Activated T-cell treated with anti-CD3 and anti-CD28 coated beads for 4 hours (primary cell): ENCODE results near the gene C17orf100.

Experiments
- DNase-seq: peaks from one replicate; pipeline ENCODE4 v3.0.0-alpha.2; 2020

Gene C17orf100

DNA sequence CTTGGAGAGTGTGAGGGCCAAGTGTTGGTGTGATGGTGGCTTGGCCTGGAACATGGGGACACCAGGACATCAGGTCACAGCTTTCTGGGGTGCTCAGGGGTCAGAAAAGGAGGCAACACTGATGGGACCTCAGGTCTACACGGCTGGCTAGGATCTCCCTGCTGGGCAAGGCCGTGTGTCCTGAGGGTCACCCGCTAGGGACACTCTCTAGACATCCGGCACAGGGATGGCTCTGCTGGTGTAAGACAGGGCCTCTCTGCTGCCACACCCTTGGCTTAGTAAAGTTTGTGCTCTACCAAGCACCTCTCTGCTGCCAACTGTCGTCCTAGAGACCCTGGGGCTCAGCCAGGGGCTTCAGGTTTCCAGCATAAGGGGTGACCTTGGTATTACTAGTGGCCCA lies 45.3 kb downstream of the C17orf100 start:
- DNase-seq = no peak

DNA sequence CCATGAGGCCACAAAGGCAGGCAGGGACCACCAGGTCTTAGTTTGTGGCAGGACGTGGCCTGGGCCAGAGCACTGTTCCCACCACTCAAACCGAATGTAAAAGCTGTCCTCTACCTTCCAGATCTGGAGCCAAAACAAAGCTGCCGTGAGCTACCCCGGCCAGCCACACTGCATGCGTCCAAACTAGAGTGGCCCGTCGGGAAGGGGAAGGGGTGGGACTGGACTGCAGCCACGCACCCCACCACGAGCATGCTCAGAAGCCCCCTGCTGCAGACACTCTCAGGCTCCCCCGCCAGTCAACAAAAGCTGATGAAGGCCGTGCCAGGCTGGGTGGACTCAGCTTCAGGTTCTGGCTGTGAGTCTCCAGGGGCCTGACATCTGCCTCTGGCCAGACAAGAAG lies 46.4 kb downstream of the C17orf100 start:
- no peak for DNase-seq

DNA sequence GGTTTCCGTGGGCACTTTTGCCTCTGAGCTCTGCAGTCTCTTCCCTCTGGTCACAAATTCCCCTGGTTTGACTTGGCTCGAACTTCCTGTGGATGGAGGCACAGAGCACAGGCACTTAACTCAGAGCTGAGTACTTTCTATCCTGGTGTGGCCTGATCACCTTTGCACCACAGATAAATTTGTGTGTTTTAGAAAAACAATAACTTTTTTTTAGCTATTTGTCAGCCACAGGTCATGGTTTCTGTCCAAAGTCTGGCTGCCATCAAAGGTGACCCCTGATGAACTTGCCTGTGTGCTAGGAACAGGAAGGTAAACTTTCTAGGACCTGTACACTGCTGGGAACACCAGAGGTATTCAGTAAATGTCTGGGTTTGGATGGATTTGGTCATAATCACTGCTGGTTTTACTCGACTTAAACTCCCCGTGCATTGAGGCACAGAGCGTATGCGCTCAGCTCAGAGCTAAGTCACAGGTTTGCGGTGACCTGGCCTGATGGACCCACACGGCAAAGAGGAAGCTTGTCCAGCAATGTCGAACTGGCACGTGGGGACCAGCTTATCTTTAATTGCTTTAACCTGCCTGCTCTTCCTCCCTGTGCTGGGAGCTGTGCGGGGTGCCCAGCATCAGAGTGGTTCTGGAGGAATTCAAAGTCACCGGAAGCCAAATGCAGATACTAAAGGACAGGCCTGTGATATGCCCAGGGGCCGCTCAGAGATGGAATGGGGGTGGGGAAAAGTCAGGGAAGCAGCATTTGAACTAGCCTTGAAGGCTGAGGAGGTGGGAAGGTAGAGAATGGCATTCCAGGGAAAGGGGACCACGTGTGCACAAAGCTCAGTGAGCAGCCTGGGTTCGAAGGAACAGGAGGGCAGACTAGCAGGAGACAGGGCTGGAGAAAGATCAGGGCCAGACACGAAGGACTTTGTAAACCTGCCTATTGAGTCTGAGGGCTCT lies 48.7 kb downstream of the C17orf100 start:
- no peak for DNase-seq

DNA sequence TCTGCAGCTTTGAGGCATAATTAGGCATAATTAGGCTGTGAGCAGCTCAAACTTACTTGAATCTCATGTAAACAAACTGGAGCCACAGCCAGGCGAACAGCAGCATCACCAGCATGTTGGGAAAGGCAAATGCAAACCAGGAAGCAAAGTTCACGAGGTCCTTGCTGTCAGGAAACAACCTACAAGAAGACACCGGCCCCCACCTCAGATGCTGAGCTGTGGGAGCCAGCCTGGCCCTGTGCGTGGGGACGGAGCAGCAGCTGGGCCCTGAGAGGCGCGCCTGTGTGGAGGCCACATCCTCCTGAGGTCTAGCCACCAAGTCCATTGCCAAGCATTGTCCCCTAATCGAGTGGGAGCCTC lies 49.4 kb downstream of the C17orf100 start:
- no peak for DNase-seq

DNA sequence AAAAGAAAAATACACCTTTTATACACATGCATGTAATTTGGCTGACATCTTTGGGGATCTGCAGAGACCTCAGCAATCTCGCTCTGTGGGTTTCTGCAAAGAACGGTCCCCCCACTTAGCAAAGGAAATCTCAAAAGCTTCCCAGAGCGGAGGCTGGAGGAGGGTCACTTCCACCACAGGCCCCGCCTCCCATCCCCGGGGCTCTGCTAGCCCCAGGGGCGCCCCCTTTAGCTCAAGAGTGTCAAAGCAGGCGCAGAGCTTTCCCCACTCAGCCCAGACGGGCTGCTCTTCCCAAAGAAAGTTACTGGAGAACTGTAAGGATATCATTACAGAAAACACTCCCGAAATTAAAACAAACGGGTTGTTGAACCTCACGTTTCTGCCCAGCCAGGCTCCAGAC lies 50.2 kb downstream of the C17orf100 start:
- no peak for DNase-seq

DNA sequence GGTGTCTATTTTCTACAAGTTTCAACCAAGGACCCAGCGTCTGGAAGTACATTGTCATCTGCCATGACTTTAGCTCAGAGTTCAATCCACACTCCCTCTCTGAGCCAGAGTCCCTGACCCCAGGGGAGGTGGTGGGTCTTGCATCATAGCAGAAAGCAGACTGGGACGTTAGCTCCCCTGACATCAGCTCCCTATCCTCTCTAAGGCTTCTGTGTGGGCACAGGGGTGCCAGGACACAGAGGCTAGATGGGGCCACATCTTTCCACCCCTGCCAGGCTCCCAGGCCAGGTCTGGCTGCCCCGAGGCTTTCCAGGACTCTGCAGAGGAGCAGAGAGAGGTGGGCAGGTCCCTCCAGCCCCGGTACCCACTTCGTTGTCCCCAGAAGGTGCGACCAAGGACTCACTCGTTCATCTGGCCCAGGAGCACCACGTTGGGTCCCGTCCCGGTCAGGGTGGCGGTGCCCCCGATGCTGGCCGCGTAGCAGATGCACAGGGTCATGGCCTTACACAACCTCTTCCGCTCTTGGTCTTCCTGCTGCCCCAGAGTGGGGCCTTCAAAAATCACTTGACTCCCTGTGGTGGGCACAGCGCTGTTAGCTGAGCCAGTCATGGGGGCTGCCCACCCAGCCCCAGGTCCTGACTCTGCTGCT lies 51.1 kb downstream of the C17orf100 start:
- no peak for DNase-seq
